Lung (tissue), 12 donors: Measurements from ENCODE around the gene RALGPS1. TPM values are rescaled to one million over a fixed set of nuclear protein-coding genes. Genes with fewer than 3 reads are reported as not detected.
A peak's percentile ranks its signal among the peaks of the same experiment; 100 is the strongest.

Source experiments
- ATAC-seq: fragments of 200-7000 bp; cut with Tn5 transposase; one replicate; pipeline ENCODE4 v1.9.1; 2020; ENCODE audit warnings: moderate number of reproducible peaks; ENCODE audit not compliant: insufficient read depth, low FRiP score
- DNase-seq, 3 donors: peaks; one replicate each; pipeline ENCODE4 v3.0.0-alpha.2; 2013 to 2017
- H3K27ac ChIP-seq, 2 donors: one replicate each; pipeline ENCODE4 v1.5.1; 2013; ENCODE audit warnings: mild to moderate bottlenecking in 2 of 2, moderate library complexity in 2 of 2, control low read depth in 1 of 2, inconsistent platforms in 1 of 2, low read depth in 1 of 2, low read length in 1 of 2
- H3K27me3 ChIP-seq, 3 donors: one replicate each; pipeline ENCODE4 v1.5.1; 2013; ENCODE audit warnings: low read length in 2 of 3; ENCODE audit not compliant: control insufficient read depth in 3 of 3, insufficient read depth in 3 of 3
- H3K36me3 ChIP-seq, 4 donors: one replicate each; pipeline ENCODE4 v1.5.1; 2013; ENCODE audit warnings: low read length in 4 of 4, mild to moderate bottlenecking in 1 of 4, moderate library complexity in 1 of 4; ENCODE audit not compliant: control insufficient read depth in 4 of 4, insufficient read depth in 4 of 4
- H3K4me1 ChIP-seq, 5 donors: one replicate each; pipeline ENCODE4 v1.5.1; 2013; ENCODE audit warnings: low read length in 5 of 5, mild to moderate bottlenecking in 2 of 5, moderate library complexity in 1 of 5; ENCODE audit not compliant: control insufficient read depth in 5 of 5, insufficient read depth in 5 of 5
- H3K4me3 ChIP-seq: one replicate; pipeline ENCODE4 v1.5.1; 2013; ENCODE audit warnings: mild to moderate bottlenecking, control low read depth, moderate library complexity
- H3K9ac ChIP-seq, 2 donors: one replicate each; pipeline ENCODE4 v1.5.1; 2013; ENCODE audit warnings: low read length in 2 of 2, control low read depth in 1 of 2; ENCODE audit not compliant: insufficient read depth in 1 of 2
- H3K9me3 ChIP-seq, 4 donors: one replicate each; pipeline ENCODE4 v1.5.1; 2013; ENCODE audit warnings: low read length in 3 of 4, mild to moderate bottlenecking in 1 of 4, moderate library complexity in 1 of 4; ENCODE audit not compliant: control insufficient read depth in 4 of 4, insufficient read depth in 3 of 4
- CTCF ChIP-seq: IDR thresholded peaks from 2 replicates; pipeline ENCODE4 v1.5.1; 2012; ENCODE audit warnings: mild to moderate bottlenecking; ENCODE audit errors: control extremely low read depth, extremely low read depth
- WGBS, 2 donors: extraction: QIAGEN DNeasy Blood & Tissue Kit; methylation state at CpG; one replicate each; pipeline ENCODE4 v1.1.7; 2013; 5-methylcytosine and 5-hydroxymethylcytosine counted together
- polyA plus RNA-seq, 2 donors: library from polyadenylated mRNA; stranded (reverse); fragments of 200-250 nt; gene quantifications; one replicate each; pipeline ENCODE4 v1.2.1, GENCODE V29; 2013
- total RNA-seq, 2 donors: library from RNA; depleted of rRNA in 1 of 2; stranded (reverse); fragments of >200 nt in 1 of 2; gene quantifications; one replicate each; pipeline ENCODE4 v1.2.1, GENCODE V29; 2014 to 2021
- donor health status: control.
- donor health status: control.
- donor health status: Bipolar disorder and iron deficiency.
- donor health status: healthy.
- donor health status: DM: yes; HTN: yes; CAD: no.

The RALGPS1 gene
- total and polyA plus RNA-seq, 4 donors = 3.5 to 30.3 (median 11.9) TPM

- Histone ChIP-seq H3K9me3 (no peaks in the 10 kb centered on the region), H3K4me3 (no peak overlapping the region), H3K27me3 (no peaks in the 10 kb centered on the region), H3K9ac (no peak overlapping the region), H3K27ac (peak overlapping the region; percentile 11 to 59), H3K36me3 (no peaks in the 10 kb centered on the region), H3K4me1 (peaks cover 0 to 23% (median 5%) of the 10 kb centered on the region in 5 donors)
- DNase-seq = peak; percentile 41 to 80 (median 70)
- no peak for TF ChIP-seq CTCF
- 74 to 87% methylated on average over 4 of the region's 4 CpGs for WGBS, 2 donors
- no peak for ATAC-seq
Measured at GRCh38 chr9:127035948-127036347, 121.4 kb downstream of the RALGPS1 start.

DNA sequence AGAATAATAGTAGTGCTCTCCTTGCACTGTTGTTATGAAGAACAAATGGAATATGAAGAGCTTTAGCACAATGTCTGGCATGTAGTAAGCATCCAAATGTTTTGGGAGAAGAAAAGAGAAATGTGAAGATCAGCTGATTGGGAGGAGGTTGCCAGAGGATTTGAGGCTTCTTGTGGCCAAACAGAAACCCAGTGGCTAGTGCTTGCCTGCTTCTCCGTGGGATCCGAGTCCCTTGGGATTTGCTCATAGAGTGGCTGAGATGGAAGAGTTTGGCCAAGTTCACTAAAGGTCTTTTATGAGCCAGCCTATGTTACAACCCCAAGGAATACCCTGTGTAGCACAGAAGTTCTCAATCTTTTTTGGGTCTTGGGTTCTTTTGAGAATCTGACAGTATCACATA, 121.9 kb downstream of the RALGPS1 start:
- WGBS, 2 donors = 90 to 97% methylated on average over 2 of the region's 2 CpGs
- H3K4me3 ChIP-seq = no peak overlapping the region
- no peaks in the 10 kb centered on the region for H3K36me3 ChIP-seq
- H3K9me3 ChIP-seq = no peaks in the 10 kb centered on the region
- peaks cover 0 to 23% (median 5%) of the 10 kb centered on the region in 5 donors for H3K4me1 ChIP-seq
- DNase-seq = no peak
- no peak for ATAC-seq
- H3K27ac ChIP-seq = peak overlapping the region; percentile 11 to 37
- TF ChIP-seq CTCF = no peak
- H3K9ac ChIP-seq = no peak overlapping the region
- no peaks in the 10 kb centered on the region for H3K27me3 ChIP-seq

- Histone ChIP-seq H3K27me3 (no peaks in the 10 kb centered on the region), H3K4me1 (peaks cover 0 to 22% (median 5%) of the 10 kb centered on the region in 5 donors), H3K4me3 (no peak overlapping the region), H3K36me3 (no peaks in the 10 kb centered on the region), H3K9me3 (no peaks in the 10 kb centered on the region), H3K27ac (no peak overlapping the region), H3K9ac (no peak overlapping the region)
- TF ChIP-seq CTCF = no peak
- no peak for DNase-seq
- 92 to 93% methylated on average over 5 of the region's 5 CpGs for WGBS, 2 donors
- no peak for ATAC-seq
Measured at GRCh38 chr9:127038531-127038930, 123.9 kb downstream of the RALGPS1 start.

DNA sequence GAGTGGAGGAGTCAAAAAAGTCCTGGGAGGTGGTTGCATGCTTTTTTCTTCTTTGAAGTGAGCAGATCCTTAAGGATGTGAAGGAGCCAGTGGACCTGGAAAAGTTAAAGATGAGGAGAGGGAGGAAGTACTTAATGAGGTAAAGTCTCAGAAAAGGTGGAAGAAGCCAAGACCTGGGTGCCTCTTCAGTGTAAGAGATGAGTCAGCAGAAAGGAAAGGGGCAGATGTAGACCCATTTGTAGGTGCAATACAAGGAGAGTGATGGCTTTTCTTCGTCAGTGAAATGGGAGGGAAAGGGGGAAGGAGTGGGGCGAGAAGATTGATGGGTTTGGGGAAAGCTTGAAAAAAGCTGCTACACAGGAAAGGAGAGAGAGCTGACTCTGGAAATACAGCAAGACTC, 124.9 kb downstream of the RALGPS1 start:
- H3K27ac ChIP-seq = no peak overlapping the region
- peaks cover 0 to 19% (median 5%) of the 10 kb centered on the region in 5 donors for H3K4me1 ChIP-seq
- H3K36me3 ChIP-seq = no peaks in the 10 kb centered on the region
- WGBS, 2 donors = 94 to 97% methylated on average over 2 of the region's 2 CpGs
- ATAC-seq (no peak), DNase-seq (no peak)
- TF ChIP-seq CTCF = no peak
- no peak overlapping the region for H3K4me3 ChIP-seq
- H3K9ac ChIP-seq = no peak overlapping the region
- no peaks in the 10 kb centered on the region for H3K27me3 ChIP-seq
- H3K9me3 ChIP-seq = no peaks in the 10 kb centered on the region
